ENCODE data around the gene LYRM1.

GRCh38 chr16:20878682-20879147, 21.9 kb upstream of the LYRM1 start:
- TF ChIP-seq CTCF (IDR thresholded peaks at IDR 0.05): no peak
- TF ChIP-seq POLR2A (IDR thresholded peaks at IDR 0.05): no peak

Measured in testis (tissue), 2 donors.